ENCODE data around the gene TESK2. TPM values are rescaled to one million over a fixed set of nuclear protein-coding genes. Genes with fewer than 3 reads are reported as not detected.

The TESK2 gene
- total and polyA plus RNA-seq, 2 of the 8 experiments (the other 6 are each of a cell fraction or from before 2014, with no cell fraction given), result 10.8 to 12.6 TPM

- no peaks in the 10 kb centered on the region for H3K9me3 ChIP-seq (ENCODE audit: insufficient read depth in 2 of 2, low read depth in 1 of 2, low read length in 1 of 2)
- 92% methylated on average over 4 of the region's 4 CpGs; no CpG with 5 or more reads in 1 of the 2 experiments for WGBS, 2 experiments (ENCODE audit: extremely low coverage in 1 of 2, insufficient coverage in 1 of 2, insufficient read length in 1 of 2, insufficient replicate concordance in 2 of 2, low coverage in 1 of 2, low lambda C conversion rate in 2 of 2, missing lambda C conversion rate in 1 of 2)
- no peak overlapping the region for H3K4ac ChIP-seq (replicated peaks; ENCODE audit: insufficient read length, low read depth, low read length)
- no peak overlapping the region for H3K9ac ChIP-seq (replicated peaks in 1 of 4; ENCODE audit: extremely low read depth in 1 of 4, low read depth in 3 of 4, low read length in 3 of 4)
- H3K4me2 ChIP-seq (ENCODE audit: insufficient read depth in 1 of 2, low read depth in 2 of 2, low read length in 2 of 2), result no peak overlapping the region
- no peak overlapping the region for H2BK12ac ChIP-seq (ENCODE audit: low read depth, low read length)
- H2BK15ac ChIP-seq (ENCODE audit: low read length), result no peak overlapping the region
- H4K91ac ChIP-seq (replicated peaks; ENCODE audit: insufficient read length, low read length), result no peak overlapping the region
- H4K5ac ChIP-seq (ENCODE audit: insufficient read length, low read depth, low read length), result no peak overlapping the region
- no peak overlapping the region for H3K18ac ChIP-seq (ENCODE audit: extremely low read depth, low read length)
- no peak overlapping the region for H3K4me3 ChIP-seq (ENCODE audit: extremely low read depth in 1 of 4, insufficient read depth in 2 of 4, low read depth in 3 of 4, low read length in 4 of 4)
- POLR2A ChIA-PET (ENCODE audit: partially characterized antibody), result no interaction called here
- H3K36me3 ChIP-seq (ENCODE audit: control insufficient read depth in 2 of 4, insufficient read depth in 4 of 4, low read length in 3 of 4), result no peaks in the 10 kb centered on the region
- no peak overlapping the region for H3K23ac ChIP-seq (ENCODE audit: insufficient read length)
- no peak for FAIRE-seq
- no peaks in the 10 kb centered on the region for H3K23me2 ChIP-seq (ENCODE audit: low read depth, low read length)
- no peaks in the 10 kb centered on the region for H3K79me2 ChIP-seq (ENCODE audit: control insufficient read depth in 1 of 2, insufficient read depth in 2 of 2, low read length in 2 of 2)
- no peaks in the 10 kb centered on the region for H4K20me1 ChIP-seq (replicated peaks in 1 of 2; ENCODE audit: control insufficient read depth in 1 of 2, insufficient read depth in 2 of 2, low read length in 2 of 2)
- DNase-seq (ENCODE audit: low read depth in 1 of 2, low spot score in 2 of 2), result no peak
- no peaks in the 10 kb centered on the region for H3K4me1 ChIP-seq (replicated peaks in 1 of 4; ENCODE audit: control insufficient read depth in 3 of 4, insufficient read depth in 4 of 4, low read length in 3 of 4)
- H3K27ac ChIP-seq (ENCODE audit: low read depth, low read length), result no peak overlapping the region
- CTCF ChIA-PET (ENCODE audit: partially characterized antibody), result interaction anchor here (0.9 to 1.6 kb wide), 3 partner anchors 11 to 26 kb away, joined by 3 to 10 read pairs (median 4); no protein-coding TSS in a partner anchor
- no peak overlapping the region for H2BK20ac ChIP-seq (ENCODE audit: low read length)
- no peak overlapping the region for H2AK5ac ChIP-seq (ENCODE audit: low read depth, low read length)
- H3K79me1 ChIP-seq (ENCODE audit: low read depth, low read length), result no peaks in the 10 kb centered on the region
- no peaks in the 10 kb centered on the region for H3K27me3 ChIP-seq (replicated peaks in 1 of 4; ENCODE audit: control insufficient read depth in 3 of 4, extremely low read depth in 1 of 4, insufficient read depth in 3 of 4, low read length in 3 of 4)
- no peak overlapping the region for H3K14ac ChIP-seq (ENCODE audit: insufficient read length)
- H2BK5ac ChIP-seq (ENCODE audit: low read depth, low read length), result no peak overlapping the region
- H2AFZ ChIP-seq (ENCODE audit: low read length), result no peak overlapping the region
- H3K56ac ChIP-seq (replicated peaks; ENCODE audit: insufficient read length, low read depth, low read length), result no peak overlapping the region
- no peak overlapping the region for H2BK120ac ChIP-seq (replicated peaks; ENCODE audit: low read depth, low read length)
- no peak overlapping the region for H4K8ac ChIP-seq (ENCODE audit: extremely low read depth, insufficient read depth, low read length)
- TF ChIP-seq KDM4A (IDR thresholded peaks at IDR 0.05; ENCODE audit: low read depth, low read length, severe bottlenecking) (no peak), ASH2L (IDR thresholded peaks at IDR 0.05; ENCODE audit: low read length) (no peak), CHD1 (IDR thresholded peaks at IDR 0.05; ENCODE audit: low read depth, low read length) (no peak), SP4 (IDR thresholded peaks at IDR 0.05; ENCODE audit: low read length) (no peak), SP1 (IDR thresholded peaks at IDR 0.05; ENCODE audit: low read depth, low read length) (no peak), GABPA (IDR thresholded peaks at IDR 0.05; ENCODE audit: borderline replicate concordance, insufficient read depth, low read length) (no peak), BRCA1 (IDR thresholded peaks at IDR 0.05; ENCODE audit: low read depth, low read length) (no peak), GTF2F1 (IDR thresholded peaks at IDR 0.05; ENCODE audit: borderline replicate concordance, low read depth, low read length) (no peak), CTCF (IDR thresholded peaks at IDR 0.05; ENCODE audit: control extremely low read depth in 1 of 3, insufficient read depth in 1 of 3, low read depth in 1 of 3, low read length in 3 of 3) (no peak), RNF2 (IDR thresholded peaks at IDR 0.05; ENCODE audit: borderline replicate concordance, low read depth, low read length, missing control alignments, poor library complexity, severe bottlenecking) (no peak), CBX5 (IDR thresholded peaks at IDR 0.05; ENCODE audit: low read depth, low read length) (no peak), TBP (IDR thresholded peaks at IDR 0.05; ENCODE audit: low read depth, low read length) (no peak)
Observed at GRCh38 chr1:45380125-45380524, 110.8 kb downstream of the TESK2 start.
